HL-60 (cell line): ENCODE data around the gene EPB41.

Source experiments
- DNase-seq, 2 experiments: peaks; one replicate each; pipeline ENCODE4 v3.0.0-alpha.2; 2010 to 2020; ENCODE audit warnings: low read depth in 1 of 2, low spot score in 1 of 2
- H3K27ac ChIP-seq: fragments of 250-450 bp; sonication (Bioruptor Pico); replicated peaks from 2 replicates; pipeline ENCODE4 v1.5.1; 2020; ENCODE audit warnings: mild to moderate bottlenecking, moderate library complexity
- H3K27me3 ChIP-seq: fragments of 250-450 bp; sonication (Bioruptor Pico); 2 replicates; pipeline ENCODE4 v1.5.1; 2021; ENCODE audit warnings: mild to moderate bottlenecking, moderate library complexity; ENCODE audit not compliant: insufficient read depth, poor library complexity, severe bottlenecking
- H3K4me3 ChIP-seq: replicated peaks from 2 replicates; pipeline ENCODE4 v1.5.1; 2011; ENCODE audit warnings: mild to moderate bottlenecking, control low read depth, low read length; ENCODE audit not compliant: insufficient read depth
- CTCF ChIP-seq: IDR thresholded peaks from one replicate; pipeline ENCODE4 v1.5.1; 2011; ENCODE audit warnings: low read length, control low read depth, inconsistent platforms; ENCODE audit not compliant: insufficient read depth
- GABPA ChIP-seq: IDR thresholded peaks from 2 replicates; pipeline ENCODE4 v1.6.1; 2012; ENCODE audit warnings: low read depth
- POLR2AphosphoS5 ChIP-seq: IDR thresholded peaks from 2 replicates; pipeline ENCODE4 v1.6.1; 2012; ENCODE audit warnings: low read depth
- REST ChIP-seq: IDR thresholded peaks from 2 replicates; pipeline ENCODE4 v1.6.1; 2012; ENCODE audit warnings: low read depth; ENCODE audit not compliant: insufficient replicate concordance
- SPI1 ChIP-seq: IDR thresholded peaks from 2 replicates; pipeline ENCODE4 v1.6.1; 2012; ENCODE audit warnings: low read depth, mild to moderate bottlenecking, borderline replicate concordance

Gene EPB41

GRCh38 chr1:28891256-28891655, 23.1 kb upstream of the EPB41 start:
- no peak for DNase-seq
- no peak for TF ChIP-seq REST
- TF ChIP-seq GABPA = no peak
- TF ChIP-seq SPI1 = no peak
- no peak for TF ChIP-seq CTCF
- TF ChIP-seq POLR2AphosphoS5 = no peak
- Histone ChIP-seq H3K27ac (no peak overlapping the region), H3K27me3 (no peaks in the 10 kb centered on the region), H3K4me3 (no peak overlapping the region)

GRCh38 chr1:28893403-28894102, 20.8 kb upstream of the EPB41 start:
- TF ChIP-seq POLR2AphosphoS5 (no peak), CTCF (peak; percentile 14), GABPA (no peak), REST (no peak)
- Histone ChIP-seq H3K4me3 (no peak overlapping the region), H3K27me3 (no peaks in the 10 kb centered on the region), H3K27ac (no peak overlapping the region)
- DNase-seq = no peak

GRCh38 chr1:28894785-28895184, 19.6 kb upstream of the EPB41 start:
- no peak overlapping the region for H3K27ac ChIP-seq
- TF ChIP-seq CTCF = no peak
- no peak for TF ChIP-seq GABPA
- TF ChIP-seq SPI1 = no peak
- TF ChIP-seq POLR2AphosphoS5 = no peak
- TF ChIP-seq REST = no peak
- no peaks in the 10 kb centered on the region for H3K27me3 ChIP-seq
- no peak for DNase-seq
- no peak overlapping the region for H3K4me3 ChIP-seq
